Progenitor cell of endocrine pancreas (in vitro differentiated cells): ENCODE measurements around the gene ZNF618. TPM values are rescaled to one million over a fixed set of nuclear protein-coding genes. Genes with fewer than 3 reads are reported as not detected.

Experiments used
- DNase-seq: peaks from one replicate; pipeline ENCODE4 v3.0.0; 2021; ENCODE audit warnings: low spot score; ENCODE audit not compliant: unreplicated experiment
- H3K27ac Mint-ChIP-seq: 2 replicates; pipeline ENCODE4 v1.8.0; 2021; ENCODE audit warnings: mild to moderate bottlenecking, moderate library complexity, mixed read lengths
- H3K27me3 Mint-ChIP-seq: 2 replicates; pipeline ENCODE4 v1.8.0; 2021; ENCODE audit warnings: mixed read lengths
- H3K36me3 Mint-ChIP-seq: 2 replicates; pipeline ENCODE4 v1.8.0; 2022; ENCODE audit warnings: mixed read lengths; ENCODE audit not compliant: insufficient read depth
- H3K4me1 Mint-ChIP-seq: 2 replicates; pipeline ENCODE4 v1.8.0; 2021; ENCODE audit warnings: low read depth, mixed read lengths
- H3K4me3 Mint-ChIP-seq: 2 replicates; pipeline ENCODE4 v1.8.0; 2021; ENCODE audit warnings: low read depth, mild to moderate bottlenecking, moderate library complexity, mixed read lengths
- H3K9me3 Mint-ChIP-seq: 2 replicates; pipeline ENCODE4 v1.8.0; 2021; ENCODE audit warnings: low read depth, mixed read lengths
- CTCF ChIP-seq: fragments of 200-600 bp; sonication (generic); IDR thresholded peaks from one replicate; pipeline ENCODE4 v1.5.0; 2021; ENCODE audit warnings: antibody characterized with exemption, mild to moderate bottlenecking; ENCODE audit not compliant: unreplicated experiment
- total RNA-seq: library from RNA; stranded (reverse); gene quantifications from 2 replicates; pipeline ENCODE4 v1.2.1, GENCODE V29; 2021

The ZNF618 gene
- total RNA-seq, 1 donor from 2014 or later: 85.8 TPM

GRCh38 chr9:113918697-113919350 is 42.7 kb downstream of the ZNF618 start:
- no peaks in the 10 kb centered on the region for H3K27me3 Mint-ChIP-seq
- DNase-seq: no peak
- no peak for TF ChIP-seq CTCF

GRCh38 chr9:113919382-113919781 is 43.3 kb downstream of the ZNF618 start:
- H3K4me1 Mint-ChIP-seq: peaks cover 8% of the 10 kb centered on the region
- peaks cover 33% of the 10 kb centered on the region for H3K36me3 Mint-ChIP-seq
- TF ChIP-seq CTCF: no peak
- H3K9me3 Mint-ChIP-seq: peaks cover 19% of the 10 kb centered on the region
- no peak overlapping the region for H3K4me3 Mint-ChIP-seq
- H3K27ac Mint-ChIP-seq: no peak overlapping the region
- DNase-seq: no peak
- no peaks in the 10 kb centered on the region for H3K27me3 Mint-ChIP-seq

More at GRCh38 chr9:113918697-113919350, 42.7 kb downstream of the ZNF618 start:
- Mint-ChIP-seq H3K4me3 (no peak overlapping the region), H3K9me3 (peaks cover 16% of the 10 kb centered on the region), H3K36me3 (peaks cover 30% of the 10 kb centered on the region), H3K4me1 (peaks cover 8% of the 10 kb centered on the region), H3K27ac (peak overlapping the region; percentile 56)

- TF ChIP-seq CTCF: no peak
- Mint-ChIP-seq H3K36me3 (peaks cover 38% of the 10 kb centered on the region), H3K27ac (peak overlapping the region; percentile 27)
Observed at GRCh38 chr9:113919871-113920270, 43.8 kb downstream of the ZNF618 start.

GRCh38 chr9:113920872-113921271 is 44.8 kb downstream of the ZNF618 start:
- no peak for DNase-seq
- H3K27ac Mint-ChIP-seq: no peak overlapping the region
- H3K9me3 Mint-ChIP-seq: peaks cover 34% of the 10 kb centered on the region
- H3K4me3 Mint-ChIP-seq: no peak overlapping the region
- no peaks in the 10 kb centered on the region for H3K27me3 Mint-ChIP-seq
- H3K36me3 Mint-ChIP-seq: peaks cover 45% of the 10 kb centered on the region
- no peak for TF ChIP-seq CTCF
- peaks cover 7% of the 10 kb centered on the region for H3K4me1 Mint-ChIP-seq

More at GRCh38 chr9:113919871-113920270, 43.8 kb downstream of the ZNF618 start:
- Mint-ChIP-seq H3K27me3 (no peaks in the 10 kb centered on the region), H3K4me1 (peaks cover 8% of the 10 kb centered on the region), H3K9me3 (peaks cover 24% of the 10 kb centered on the region), H3K4me3 (no peak overlapping the region)
- DNase-seq: no peak

GRCh38 chr9:113921396-113921925 is 45.4 kb downstream of the ZNF618 start:
- DNase-seq: no peak
- no peak overlapping the region for H3K4me3 Mint-ChIP-seq
- no peak for TF ChIP-seq CTCF
- H3K9me3 Mint-ChIP-seq: peaks cover 39% of the 10 kb centered on the region
- H3K36me3 Mint-ChIP-seq: peaks cover 48% of the 10 kb centered on the region
- H3K27me3 Mint-ChIP-seq: no peaks in the 10 kb centered on the region
- no peak overlapping the region for H3K27ac Mint-ChIP-seq
- H3K4me1 Mint-ChIP-seq: peaks cover 7% of the 10 kb centered on the region
